ENCODE measurements around the gene CDK14. TPM values are rescaled to one million over a fixed set of nuclear protein-coding genes. Genes with fewer than 3 reads are reported as not detected.

Gene CDK14
- total RNA-seq, 4 donors from 2014 or later, result 0.18 to 74.3 (median 7.3) TPM

- Histone ChIP-seq H3K9me3 (peaks cover 0 to 6% (median 0%) of the 10 kb centered on the region in 4 donors), H3K36me3 (no peaks in the 10 kb centered on the region), H3K27ac (no peak overlapping the region), H3K4me1 (peaks cover 0 to 4% (median 0%) of the 10 kb centered on the region in 4 donors), H3K27me3 (no peaks in the 10 kb centered on the region), H3K4me3 (no peak overlapping the region)
- DNase-seq, result no peak
- TF ChIP-seq CTCF (IDR thresholded peaks at IDR 0.05) (no peak), POLR2A (IDR thresholded peaks at IDR 0.05) (no peak)
These were observed 175.2 kb downstream of the CDK14 start for GRCh38 chr7:90771281-90771680.

GRCh38 chr7:90772410-90772809 is 176.3 kb downstream of the CDK14 start:
- Histone ChIP-seq H3K27ac (peak overlapping the region in 1 of 4 donors; percentile 49), H3K4me1 (no peaks in the 10 kb centered on the region), H3K9me3 (peaks cover 0 to 6% (median 0%) of the 10 kb centered on the region in 4 donors), H3K4me3 (no peak overlapping the region), H3K36me3 (no peaks in the 10 kb centered on the region), H3K27me3 (no peaks in the 10 kb centered on the region)
- DNase-seq, result no peak
- TF ChIP-seq POLR2A (IDR thresholded peaks at IDR 0.05), result no peak
- TF ChIP-seq CTCF (IDR thresholded peaks at IDR 0.05), result no peak

GRCh38 chr7:90773269-90773668 is 177.1 kb downstream of the CDK14 start:
- DNase-seq, result no peak
- H3K9me3 ChIP-seq, result peaks cover 0 to 6% (median 0%) of the 10 kb centered on the region in 4 donors
- no peak overlapping the region for H3K27ac ChIP-seq
- no peaks in the 10 kb centered on the region for H3K36me3 ChIP-seq
- no peak for TF ChIP-seq CTCF (IDR thresholded peaks at IDR 0.05)
- TF ChIP-seq POLR2A (IDR thresholded peaks at IDR 0.05), result no peak
- no peaks in the 10 kb centered on the region for H3K4me1 ChIP-seq
- no peak overlapping the region for H3K4me3 ChIP-seq
- H3K27me3 ChIP-seq, result no peaks in the 10 kb centered on the region

- no peak overlapping the region for H3K27ac ChIP-seq
- no peak for DNase-seq
- no peak for TF ChIP-seq CTCF (IDR thresholded peaks at IDR 0.05)
- no peaks in the 10 kb centered on the region for H3K4me1 ChIP-seq
- H3K9me3 ChIP-seq, result peaks cover 0 to 6% (median 0%) of the 10 kb centered on the region in 4 donors
- no peaks in the 10 kb centered on the region for H3K27me3 ChIP-seq
- H3K4me3 ChIP-seq, result no peak overlapping the region
- no peaks in the 10 kb centered on the region for H3K36me3 ChIP-seq
These were observed 178.6 kb downstream of the CDK14 start for GRCh38 chr7:90774706-90775105.

GRCh38 chr7:90775383-90775965 is 179.4 kb downstream of the CDK14 start:
- H3K27me3 ChIP-seq, result no peaks in the 10 kb centered on the region
- no peak overlapping the region for H3K4me3 ChIP-seq
- no peak for DNase-seq
- TF ChIP-seq CTCF (IDR thresholded peaks at IDR 0.05) (no peak), POLR2A (IDR thresholded peaks at IDR 0.05) (no peak)
- H3K36me3 ChIP-seq, result no peaks in the 10 kb centered on the region
- peaks cover 0 to 6% (median 0%) of the 10 kb centered on the region in 4 donors for H3K9me3 ChIP-seq
- no peaks in the 10 kb centered on the region for H3K4me1 ChIP-seq
- no peak overlapping the region for H3K27ac ChIP-seq

GRCh38 chr7:90777041-90777440 is 180.9 kb downstream of the CDK14 start:
- no peaks in the 10 kb centered on the region for H3K27me3 ChIP-seq
- H3K9me3 ChIP-seq, result peaks cover 0 to 3% (median 0%) of the 10 kb centered on the region in 4 donors
- no peaks in the 10 kb centered on the region for H3K36me3 ChIP-seq
- no peak overlapping the region for H3K4me3 ChIP-seq
- TF ChIP-seq POLR2A (IDR thresholded peaks at IDR 0.05) (no peak), CTCF (IDR thresholded peaks at IDR 0.05) (no peak)
- no peak overlapping the region for H3K27ac ChIP-seq
- no peaks in the 10 kb centered on the region for H3K4me1 ChIP-seq
- DNase-seq, result no peak
